Jurkat, Clone E6-1 (cell line): ENCODE results near the gene IVL.

Experiments used
- DNase-seq: peaks from one replicate; pipeline ENCODE4 v3.0.0-alpha.2; 2011; ENCODE audit warnings: low read depth, low spot score
- H3K4me3 ChIP-seq: 2 replicates; pipeline ENCODE4 v1.5.1; 2011; ENCODE audit warnings: mild to moderate bottlenecking, low read length, control low read depth, moderate library complexity

IVL gene

GRCh38 chr1:152886085-152886484 lies 22.3 kb upstream of the IVL start:
- DNase-seq, result no peak

GRCh38 chr1:152886758-152887409 lies 21.5 kb upstream of the IVL start:
- DNase-seq, result no peak
- H3K4me3 ChIP-seq, result no peak overlapping the region

More at GRCh38 chr1:152886085-152886484, 22.3 kb upstream of the IVL start:
- H3K4me3 ChIP-seq, result no peak overlapping the region

- no peak overlapping the region for H3K4me3 ChIP-seq
- no peak for DNase-seq
These were observed 20.2 kb upstream of the IVL start for GRCh38 chr1:152888126-152888525.

DNA sequence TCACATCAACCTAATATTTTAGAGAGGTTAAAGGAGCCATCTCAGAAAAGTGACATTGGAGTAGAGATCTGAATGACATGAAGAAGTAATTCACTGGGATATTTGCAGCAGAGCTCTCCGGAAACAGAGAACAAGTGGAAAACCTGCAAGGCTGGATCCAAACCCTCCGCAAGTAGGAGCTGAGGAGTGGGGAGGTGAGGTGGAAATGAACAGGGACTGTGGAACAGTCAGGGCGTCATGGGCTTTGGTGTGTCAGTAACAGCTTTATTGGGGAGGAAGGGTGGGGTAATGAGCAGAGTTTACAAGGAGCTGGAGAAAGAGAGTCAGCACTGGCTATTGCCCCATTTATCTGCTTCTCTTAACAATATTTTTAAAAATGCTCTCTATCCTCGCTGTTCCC lies 9.3 kb upstream of the IVL start:
- DNase-seq, result no peak
- no peak overlapping the region for H3K4me3 ChIP-seq

- H3K4me3 ChIP-seq, result no peak overlapping the region
- no peak for DNase-seq
These were observed 8.5 kb upstream of the IVL start for GRCh38 chr1:152899883-152900282.

- no peak for DNase-seq
- no peak overlapping the region for H3K4me3 ChIP-seq
These were observed 6.7 kb upstream of the IVL start for GRCh38 chr1:152901631-152902030.

GRCh38 chr1:152902636-152903035 lies 5.7 kb upstream of the IVL start:
- H3K4me3 ChIP-seq, result no peak overlapping the region
- no peak for DNase-seq

GRCh38 chr1:152904688-152905440 lies 3.5 kb upstream of the IVL start:
- no peak overlapping the region for H3K4me3 ChIP-seq
- DNase-seq, result no peak

DNA sequence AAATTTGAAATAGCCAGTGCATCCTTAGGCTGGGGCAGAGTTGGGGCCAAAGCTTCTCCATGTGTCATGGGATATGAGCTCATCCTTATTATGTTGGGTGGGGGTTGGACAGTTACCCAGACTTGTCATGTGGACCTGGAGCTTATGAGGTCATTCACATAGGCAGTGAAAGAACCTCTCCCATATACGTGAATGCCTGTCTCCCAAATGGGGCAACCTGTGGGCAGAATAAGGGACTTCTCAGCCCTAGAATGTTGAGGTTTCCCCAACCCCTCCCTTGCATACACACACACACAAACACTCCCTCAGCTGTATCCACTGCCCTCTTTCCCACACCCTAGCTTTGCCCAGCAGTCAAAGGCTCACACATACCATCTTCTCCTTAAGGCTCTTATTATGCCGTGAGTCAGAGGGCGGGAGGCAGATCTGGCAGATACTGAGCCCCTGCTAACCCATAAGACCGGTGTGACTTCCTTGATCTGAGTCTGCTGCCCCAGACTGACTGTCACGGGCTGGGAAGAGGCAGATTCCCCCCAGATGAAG lies 2.3 kb upstream of the IVL start:
- H3K4me3 ChIP-seq, result no peak overlapping the region
- no peak for DNase-seq

- H3K4me3 ChIP-seq, result no peak overlapping the region
- no peak for DNase-seq
These were observed 860 bp downstream of the IVL start for GRCh38 chr1:152909206-152909605.

- no peak for DNase-seq
- no peak overlapping the region for H3K4me3 ChIP-seq
These were observed 4.1 kb downstream of the IVL start for GRCh38 chr1:152912471-152912870.

DNA sequence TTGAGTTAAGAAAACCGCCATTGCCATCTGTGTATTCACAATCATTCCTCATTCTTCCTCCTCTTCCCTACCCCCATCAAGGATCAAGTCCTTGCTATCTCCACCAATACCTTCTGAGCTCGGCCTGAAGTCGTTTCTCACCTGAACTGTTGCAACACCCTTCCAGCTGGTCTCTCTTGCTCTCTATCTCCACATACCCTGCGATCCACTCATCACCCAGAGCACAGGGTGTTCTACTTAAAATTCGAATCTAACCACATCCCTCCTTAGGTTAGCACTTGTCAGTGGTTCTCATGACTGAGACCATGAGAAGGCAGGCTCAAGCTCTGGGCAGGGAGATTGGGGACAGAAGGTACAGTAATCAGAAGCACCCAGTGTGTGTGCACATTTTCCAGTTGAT lies 4.6 kb downstream of the IVL start:
- H3K4me3 ChIP-seq, result no peak overlapping the region
- DNase-seq, result no peak

DNA sequence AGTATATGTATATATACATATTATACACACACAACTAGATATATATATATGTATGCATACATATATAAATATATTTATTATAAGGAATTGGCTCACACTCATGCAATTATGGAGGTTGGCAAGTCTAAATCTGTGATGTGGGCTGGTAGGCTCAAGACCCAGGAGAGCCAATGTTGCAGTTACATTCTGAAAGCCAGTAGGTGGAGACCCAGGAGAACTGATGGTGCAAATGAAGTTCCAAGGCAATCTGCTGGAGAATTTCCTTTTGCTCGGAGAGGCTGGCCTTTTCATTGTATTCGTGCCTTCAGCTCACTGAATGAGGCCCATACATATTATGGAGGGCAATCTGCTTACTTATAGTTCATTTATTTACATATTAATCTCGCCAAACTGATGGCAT lies 9.4 kb downstream of the IVL start:
- no peak overlapping the region for H3K4me3 ChIP-seq
- peak; percentile 16 for DNase-seq

DNA sequence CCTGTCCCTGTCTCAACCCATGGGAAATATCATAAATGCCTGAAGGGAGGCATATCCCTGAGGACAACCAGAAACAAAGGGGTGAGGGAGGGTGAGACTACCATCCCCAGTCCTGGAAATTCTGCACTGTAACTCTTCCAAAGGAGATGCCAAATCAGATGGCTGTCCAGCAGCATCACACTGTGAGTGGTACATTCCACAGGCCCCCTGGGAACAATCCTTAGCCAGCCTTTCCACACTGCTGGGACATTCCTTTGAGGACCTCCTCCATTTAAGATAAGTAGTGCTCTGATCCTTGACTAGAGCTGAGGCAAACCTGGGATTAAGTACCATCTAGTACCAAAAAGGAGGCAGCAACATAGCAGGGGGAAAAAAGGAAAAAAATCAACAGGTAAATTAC lies 10.7 kb downstream of the IVL start:
- H3K4me3 ChIP-seq, result no peak overlapping the region
- DNase-seq, result no peak

DNA sequence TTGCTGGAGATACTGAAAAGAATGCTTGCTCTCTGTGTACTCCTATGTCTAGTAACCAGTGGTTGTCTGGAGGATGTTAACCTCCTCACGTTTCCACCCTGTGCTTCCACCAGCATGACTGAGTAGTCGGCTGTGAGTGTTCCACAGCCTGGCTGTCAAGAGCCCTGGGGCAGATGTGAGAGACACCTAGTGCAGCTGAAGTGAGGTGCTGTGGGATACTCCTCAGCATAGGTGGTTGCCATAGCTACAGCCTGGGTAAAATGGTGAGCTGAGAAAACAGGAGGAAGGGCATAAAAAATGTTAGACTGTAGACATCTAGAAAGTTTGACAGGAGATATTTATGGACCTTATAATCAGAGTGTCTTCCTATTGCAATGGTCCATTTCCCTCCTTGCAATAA lies 15.8 kb downstream of the IVL start:
- no peak for DNase-seq

DNA sequence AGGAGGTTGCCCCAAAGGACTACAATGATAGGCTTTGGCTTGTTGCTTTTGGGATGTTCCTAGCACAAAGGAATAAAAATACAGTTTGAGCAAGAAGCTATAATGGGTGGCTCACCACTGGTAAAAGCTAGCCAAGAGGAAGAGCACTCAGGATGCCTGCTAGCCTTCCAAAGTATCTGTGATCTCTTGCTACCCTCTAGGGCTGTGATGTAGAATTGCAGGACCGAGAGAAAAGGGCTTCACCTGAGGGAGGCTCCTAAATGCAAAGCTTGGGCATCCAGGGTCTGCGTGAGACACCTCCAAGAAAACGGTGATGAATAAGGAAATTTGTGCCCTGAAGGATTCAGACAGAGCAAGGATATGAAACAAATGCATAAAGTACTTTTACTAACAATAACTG lies 17.7 kb downstream of the IVL start:
- DNase-seq, result peak; percentile 6
- no peak overlapping the region for H3K4me3 ChIP-seq

More for the DNA sequence above, 15.8 kb downstream of the IVL start:
- no peak overlapping the region for H3K4me3 ChIP-seq

DNA sequence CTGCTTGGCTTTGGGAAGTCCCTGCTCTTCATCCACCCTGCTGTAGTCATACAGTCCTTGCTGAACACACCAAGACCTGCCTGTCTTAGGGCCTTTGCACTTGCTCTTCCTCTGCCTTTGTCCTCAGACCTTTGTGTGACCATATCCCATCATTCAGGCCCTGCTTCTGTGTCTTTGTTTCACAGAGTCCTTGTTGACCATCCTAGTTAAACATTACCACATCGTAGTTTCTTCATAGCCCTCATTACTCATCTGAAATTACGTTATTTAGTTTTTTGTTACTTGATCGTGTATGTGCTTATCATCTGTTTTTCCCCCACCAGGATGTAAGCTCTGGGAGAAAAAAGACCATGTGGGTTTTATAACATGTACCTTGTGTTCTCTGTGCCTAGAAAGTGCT lies 20.3 kb downstream of the IVL start:
- no peak for DNase-seq
- no peak overlapping the region for H3K4me3 ChIP-seq

DNA sequence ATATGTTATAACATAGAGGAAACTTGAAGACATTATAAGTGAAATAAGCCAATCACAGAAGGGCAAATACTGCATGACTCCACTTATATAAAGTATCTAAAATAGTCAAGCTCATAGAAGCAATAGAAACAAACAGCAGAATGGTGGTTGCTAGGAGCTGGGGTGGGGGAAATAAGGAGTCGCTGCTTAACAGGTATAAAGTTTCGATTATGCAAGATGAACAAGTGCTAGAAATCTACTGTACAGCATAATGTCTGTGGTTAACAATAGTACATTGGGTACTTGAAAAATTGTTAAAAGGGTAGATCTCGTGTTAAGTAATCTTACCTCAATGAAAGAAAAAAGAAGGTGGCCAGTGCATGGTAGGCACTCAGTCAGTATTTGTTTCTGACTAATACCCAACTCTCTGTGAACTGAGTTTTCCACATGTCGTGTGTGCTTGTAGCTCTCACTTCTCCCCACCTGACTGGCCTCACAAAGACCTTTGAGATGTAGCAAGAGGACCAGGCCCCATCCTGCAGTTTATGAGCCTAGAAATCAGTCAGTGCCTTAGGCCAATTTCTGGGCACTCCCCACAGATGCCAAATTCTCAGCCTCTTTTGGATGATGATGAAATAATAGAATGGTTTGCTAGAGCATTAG lies 23.9 kb downstream of the IVL start:
- H3K4me3 ChIP-seq, result no peak overlapping the region
- no peak for DNase-seq

DNA sequence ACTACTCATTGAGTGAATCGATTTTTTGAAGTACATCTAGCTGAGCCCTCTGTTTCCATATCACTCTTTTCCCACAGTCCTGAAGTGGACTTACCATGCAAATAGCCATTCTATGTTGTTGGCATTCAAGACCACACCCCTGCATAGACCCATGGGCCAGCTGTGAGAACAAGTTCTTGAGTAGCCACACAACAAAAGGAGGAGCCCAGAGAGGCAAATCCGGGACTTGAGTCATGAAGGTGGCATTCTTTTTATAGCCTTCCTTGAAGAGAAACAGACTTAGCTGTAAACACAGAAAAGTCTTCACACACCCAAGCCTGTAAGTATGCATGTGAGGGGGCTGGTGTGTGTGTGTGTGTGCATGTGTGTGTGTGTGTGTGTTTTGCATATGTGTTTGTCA lies 24.9 kb downstream of the IVL start:
- H3K4me3 ChIP-seq, result no peak overlapping the region
- DNase-seq, result no peak

DNA sequence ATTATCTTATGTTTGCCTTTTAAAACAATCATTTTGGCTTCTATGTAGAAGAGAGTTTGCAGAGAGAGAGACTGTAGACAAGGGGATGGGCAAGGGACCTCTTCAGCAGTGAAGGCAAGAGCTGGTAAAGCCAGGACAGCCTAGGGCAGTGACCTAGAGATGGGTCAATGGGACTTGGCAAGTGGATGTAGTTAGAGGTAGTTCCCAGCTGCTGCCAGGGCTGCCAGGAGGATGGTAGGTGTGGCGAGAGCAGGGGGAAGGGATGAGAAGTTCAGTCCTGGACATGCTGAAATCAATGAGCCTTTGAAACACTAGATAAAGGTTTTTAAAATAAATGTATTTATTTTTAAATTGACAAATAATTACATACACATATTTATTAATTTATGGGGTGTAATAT lies 32.3 kb downstream of the IVL start:
- H3K4me3 ChIP-seq, result no peak overlapping the region
- DNase-seq, result no peak
